ENCODE data around the gene GID8.

Gene GID8

GRCh38 chr20:62923669-62924441 lies 14.1 kb upstream of the GID8 start:
- DNase-seq: no peak

DNA sequence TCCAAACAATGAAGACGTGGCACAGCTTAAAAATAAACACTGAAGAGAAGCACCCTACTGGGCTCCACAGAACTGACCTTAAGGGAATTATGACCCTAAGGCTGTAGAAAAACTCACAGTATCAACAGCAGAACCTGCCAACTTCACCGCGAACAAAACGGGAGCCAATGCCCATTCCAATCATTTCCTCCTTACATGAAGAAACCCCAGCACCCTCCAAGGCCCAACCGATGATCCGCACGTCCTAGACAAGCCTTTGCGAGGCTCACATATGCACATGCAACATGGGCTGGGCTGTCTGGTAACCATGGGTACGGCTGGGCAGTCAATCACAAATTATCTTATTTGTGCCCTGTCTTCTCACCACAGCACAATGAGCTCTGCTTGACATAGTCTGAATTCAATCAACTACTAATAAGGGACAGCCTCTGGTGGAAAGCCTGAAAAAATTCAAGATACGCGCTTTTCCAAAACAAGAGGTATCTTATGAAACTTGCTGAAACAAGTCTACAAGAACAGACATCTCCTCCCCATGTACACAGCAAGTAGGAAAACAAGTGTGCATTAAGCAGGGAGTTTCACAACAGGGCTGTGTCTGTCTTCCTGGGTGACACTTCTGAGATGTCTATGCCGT lies 13.4 kb upstream of the GID8 start:
- DNase-seq: peak; percentile 66

DNA sequence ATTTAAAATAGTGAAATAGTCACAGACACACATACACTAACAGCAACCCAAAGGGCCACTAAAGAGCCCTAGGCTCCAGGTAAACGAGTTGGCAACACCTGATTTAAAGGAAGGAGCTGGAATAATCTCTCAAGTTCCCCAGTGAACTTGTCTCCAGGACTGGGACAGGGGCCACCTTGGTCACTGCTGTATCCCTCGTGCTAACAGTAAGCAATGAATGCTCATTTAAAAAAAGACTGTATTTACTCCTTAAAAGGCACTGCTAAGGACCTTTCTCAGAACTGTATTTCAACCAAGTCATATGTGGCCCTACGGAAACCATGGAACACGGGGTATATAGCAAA lies 12.9 kb upstream of the GID8 start:
- DNase-seq: no peak

DNA sequence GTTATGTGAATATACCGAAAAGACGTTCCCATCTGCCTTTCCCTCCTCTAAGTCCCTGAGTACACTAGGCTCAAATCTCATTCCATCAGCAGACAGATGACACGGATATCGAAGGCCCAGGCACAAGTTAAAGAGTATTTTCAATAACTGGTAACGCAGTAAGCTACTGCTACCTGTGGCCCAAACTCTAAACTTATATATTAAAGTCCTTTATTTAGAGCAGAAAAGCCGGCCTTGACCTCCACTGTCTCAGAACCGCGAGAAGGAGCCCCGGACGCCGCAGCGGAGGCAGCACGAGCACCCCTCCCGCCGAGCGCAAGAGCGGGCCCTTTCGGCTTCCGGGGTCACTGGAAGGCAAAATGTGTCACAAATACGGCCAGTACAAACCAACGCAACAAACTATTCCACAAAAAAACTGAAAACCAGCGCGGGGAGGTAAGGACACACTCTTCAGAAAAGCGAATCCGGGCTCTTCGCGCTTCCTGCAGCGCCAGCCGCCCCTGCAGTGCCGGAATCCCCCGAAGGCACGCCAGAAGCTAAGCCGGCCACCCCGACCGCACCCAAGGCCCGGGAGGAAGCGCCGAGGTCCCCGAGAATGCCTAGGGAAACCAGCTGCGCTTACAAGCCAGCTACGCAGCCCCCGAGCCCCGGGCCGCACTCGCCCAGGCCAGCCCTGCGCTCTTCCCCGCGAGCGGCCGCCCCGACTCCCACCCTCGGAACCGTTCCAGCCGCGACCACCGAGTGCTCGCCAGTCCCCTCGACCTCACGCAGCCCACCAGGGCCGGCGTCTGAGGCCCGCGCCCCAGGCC lies 12.3 kb upstream of the GID8 start:
- peak; percentile 65 for DNase-seq

GRCh38 chr20:62926229-62927127 lies 11.5 kb upstream of the GID8 start, which contains the start of gene DIDO1:
Gene DIDO1, minus strand, starts transcription at chr20:62926505.
- DNase-seq: peak; percentile 91

GRCh38 chr20:62927128-62927705 lies 10.7 kb upstream of the GID8 start:
- no peak for DNase-seq

DNA sequence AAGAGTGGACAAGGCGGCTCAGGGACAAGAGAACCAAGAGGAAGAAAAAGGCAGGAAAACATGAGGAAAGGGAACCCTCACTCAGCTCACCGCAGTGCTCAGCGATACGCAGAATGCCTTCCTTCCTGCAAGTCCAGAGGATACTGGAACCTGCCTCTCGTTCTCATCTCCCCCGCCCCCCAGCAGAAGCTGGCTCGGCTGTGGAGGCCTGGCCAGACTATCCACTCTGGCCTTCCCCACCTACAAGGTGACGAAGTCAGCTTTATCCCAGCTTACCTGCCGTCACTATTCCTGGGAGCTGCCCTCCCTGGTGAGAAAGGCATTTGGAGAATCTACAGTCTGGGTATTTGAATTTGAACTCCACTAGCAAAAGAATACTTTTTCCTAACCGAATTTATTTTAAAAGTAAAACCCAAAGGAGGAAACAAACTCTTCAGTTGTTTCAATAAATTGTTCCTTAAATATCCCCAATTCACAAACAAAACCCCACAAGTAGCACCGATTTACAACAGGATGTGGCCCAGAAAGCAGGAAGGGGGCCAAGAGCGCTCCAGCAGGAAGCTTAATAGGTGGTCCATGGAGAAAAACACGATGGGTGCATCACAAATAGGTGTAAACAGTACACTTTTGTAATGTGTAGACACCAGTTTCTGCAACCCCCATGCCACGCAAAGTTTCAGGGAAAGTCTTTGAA lies 9.6 kb upstream of the GID8 start:
- DNase-seq: no peak

- DNase-seq: peak; percentile 61
Observed at GRCh38 chr20:62929051-62929538, 8.9 kb upstream of the GID8 start.

GRCh38 chr20:62931464-62931863 lies 6.5 kb upstream of the GID8 start:
- DNase-seq: no peak

- no peak for DNase-seq
Observed at GRCh38 chr20:62933966-62934365, 4.0 kb upstream of the GID8 start.

- DNase-seq: no peak
Observed at GRCh38 chr20:62935204-62935967, 2.6 kb upstream of the GID8 start.

DNA sequence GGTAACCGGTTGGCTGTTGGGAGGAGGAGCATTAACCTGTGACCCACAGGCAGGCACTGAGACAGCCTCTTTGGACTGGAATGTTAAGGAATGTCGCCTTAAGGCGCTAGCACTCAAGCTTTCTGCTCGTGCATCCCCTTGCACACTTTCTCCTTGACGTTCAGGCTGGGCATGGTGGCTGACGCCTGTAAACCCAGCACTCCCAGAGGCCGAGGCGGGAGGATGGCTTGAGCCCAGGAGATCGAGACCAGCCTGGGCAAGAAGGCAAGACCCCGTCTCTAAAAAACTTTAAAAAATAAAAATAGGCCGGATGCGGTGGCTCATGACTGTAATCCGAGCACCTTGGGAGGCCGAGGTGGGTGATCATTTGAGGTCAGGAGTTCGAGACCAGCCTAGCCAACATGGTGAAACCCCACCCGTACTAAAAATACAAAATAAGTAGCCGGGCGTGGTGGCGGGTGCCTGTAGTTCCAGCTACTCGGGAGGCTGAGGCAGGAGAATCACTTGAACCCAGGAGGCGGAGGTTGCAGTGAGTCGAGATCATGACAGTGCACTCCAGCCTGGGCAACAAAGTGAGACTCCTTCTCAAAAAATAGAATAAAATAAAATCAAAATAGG lies 1.9 kb upstream of the GID8 start:
- no peak for DNase-seq

GRCh38 chr20:62937268-62938104 lies 461 bp upstream of the GID8 start:
- peak; percentile 97 for DNase-seq

GRCh38 chr20:62940875-62941274 lies 2.9 kb downstream of the GID8 start:
- DNase-seq: no peak

- DNase-seq: no peak
Observed at GRCh38 chr20:62941792-62942191, 3.8 kb downstream of the GID8 start.

- no peak for DNase-seq
Observed at GRCh38 chr20:62942456-62942855, 4.5 kb downstream of the GID8 start.

DNA sequence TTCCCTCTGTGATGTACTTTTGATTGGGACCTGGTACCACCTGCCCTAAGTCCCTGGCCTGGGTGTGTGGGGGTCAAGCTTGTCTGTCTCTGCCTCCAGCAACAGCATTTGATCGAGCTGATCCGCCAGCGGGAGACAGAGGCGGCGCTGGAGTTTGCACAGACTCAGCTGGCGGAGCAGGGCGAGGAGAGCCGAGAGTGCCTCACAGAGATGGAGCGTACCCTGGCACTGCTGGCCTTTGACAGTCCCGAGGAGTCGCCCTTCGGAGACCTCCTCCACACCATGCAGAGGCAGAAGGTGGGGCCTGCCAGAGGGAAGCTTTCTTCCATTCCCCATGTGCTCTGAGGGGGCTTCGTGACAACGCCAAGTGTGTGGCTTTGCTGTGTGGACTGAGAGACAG lies 5.4 kb downstream of the GID8 start:
- DNase-seq: no peak

GRCh38 chr20:62944184-62944583 lies 6.2 kb downstream of the GID8 start:
- DNase-seq: no peak

- DNase-seq: no peak
Observed at GRCh38 chr20:62944746-62945145, 6.8 kb downstream of the GID8 start.
